Measurements from ENCODE around the gene SMAD7.

- no peak for TF ChIP-seq GATA2 (IDR thresholded peaks at IDR 0.05; ENCODE audit: low read depth, low read length)
- TF ChIP-seq GATA3 (IDR thresholded peaks at IDR 0.05; ENCODE audit: low read depth, low read length), result no peak
Measured at GRCh38 chr18:48947092-48947491, 3.7 kb downstream of the SMAD7 start.
